ENCODE results near the gene SDR39U1.

SDR39U1 gene

DNA sequence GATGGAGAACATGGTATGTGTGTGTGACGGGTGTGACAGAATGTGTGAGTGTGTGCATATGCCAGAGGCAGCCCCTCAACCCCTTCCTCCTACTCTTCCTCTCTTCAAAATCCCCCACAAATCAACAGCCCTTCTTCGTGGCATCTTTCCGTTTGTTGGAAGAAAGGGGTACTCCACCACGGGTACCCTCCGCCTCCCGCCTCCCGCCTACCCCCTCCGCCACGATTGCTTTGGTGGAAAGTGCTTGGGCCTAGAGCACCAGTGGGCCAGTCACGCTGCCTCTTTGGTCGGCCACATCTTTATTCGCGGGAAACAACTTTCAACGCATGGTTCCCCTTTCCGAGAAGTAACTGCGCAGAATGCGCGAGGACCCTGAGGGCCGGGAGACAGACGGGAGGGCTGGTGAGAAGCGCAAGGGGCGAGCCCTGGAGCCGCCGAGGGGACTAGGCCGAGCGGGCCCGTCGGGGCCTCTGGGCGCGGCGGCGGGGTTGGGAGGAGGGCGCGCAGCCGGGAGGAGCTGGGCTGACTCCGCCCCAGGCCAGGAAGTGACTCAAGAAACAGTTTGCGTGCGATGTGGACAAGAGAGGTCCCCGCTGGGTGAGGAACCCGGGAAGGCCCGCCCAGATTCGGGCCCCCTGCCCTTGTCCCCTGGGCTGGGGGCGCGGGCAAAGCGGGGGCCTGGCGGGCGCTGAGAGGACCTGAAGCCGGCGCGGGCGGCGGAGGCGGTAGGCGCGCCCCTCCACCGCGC is 13.0 kb downstream of the SDR39U1 start, which contains the start of the genes CBLN3 and KHNYN:
TSS of gene CBLN3 (minus strand) at position 274 of the 748 bp plus-strand sequence. CDS start 614 bp downstream, outside the sequence.
TSS of gene KHNYN (plus strand) at position 560 of the 748 bp plus-strand sequence. CDS start 777 bp downstream, outside the sequence.
- peak; percentile 75 to 76 for DNase-seq (ENCODE audit: low read depth in 2 of 2)

GRCh38 chr14:24428628-24429394 is 13.8 kb downstream of the SDR39U1 start:
- DNase-seq (ENCODE audit: low read depth in 2 of 2): no peak

DNA sequence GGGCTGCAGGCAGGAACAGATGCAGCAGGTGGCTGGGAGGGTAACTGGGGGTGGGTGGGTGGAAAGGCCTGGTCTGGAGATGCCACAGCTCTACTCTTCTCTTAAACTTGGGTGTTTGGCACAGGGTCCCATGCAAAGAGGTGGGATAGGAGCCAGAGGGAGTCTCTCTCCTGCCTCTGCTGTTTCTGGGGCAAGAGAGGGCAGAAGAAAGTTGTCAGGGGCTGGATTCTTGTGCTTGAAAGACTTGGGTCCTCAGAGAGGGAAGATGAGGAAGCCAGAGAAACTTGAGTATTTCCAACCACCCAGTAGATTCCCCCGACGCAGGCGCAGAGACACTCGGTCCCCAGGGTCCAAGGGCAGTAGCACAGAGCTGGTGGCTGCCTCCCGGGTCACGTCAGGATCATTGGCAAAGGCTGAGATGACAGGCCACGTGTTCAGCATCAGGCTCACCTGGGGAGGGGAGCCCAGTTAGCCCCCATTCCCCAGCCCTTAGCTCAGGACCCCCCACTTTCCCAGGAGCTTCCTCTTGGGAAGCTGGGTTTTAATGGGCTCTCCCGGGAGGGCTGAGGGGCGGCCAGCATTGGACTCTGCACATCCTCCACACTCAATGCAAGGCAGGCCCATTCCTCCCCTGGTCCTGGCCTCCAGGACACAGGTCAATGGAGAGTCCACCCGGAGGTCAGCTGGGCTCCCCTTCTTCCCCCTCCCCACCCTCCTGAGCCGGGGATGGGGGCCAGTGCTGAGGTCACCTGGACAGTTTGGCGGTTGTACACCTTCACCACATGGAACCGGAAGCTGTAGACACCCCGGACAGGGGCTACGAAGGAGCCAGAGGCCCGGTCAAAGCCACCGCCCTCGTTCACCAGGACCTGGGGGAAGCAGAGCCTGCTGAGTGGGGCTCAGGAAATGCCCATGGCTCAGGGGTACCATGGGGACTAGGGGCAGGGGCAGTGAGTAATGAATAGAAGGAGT is 14.8 kb downstream of the SDR39U1 start:
- DNase-seq (ENCODE audit: low read depth in 2 of 2): no peak

- DNase-seq (ENCODE audit: low read depth in 2 of 2): no peak
Observed at GRCh38 chr14:24426912-24427536, 15.6 kb downstream of the SDR39U1 start.

DNA sequence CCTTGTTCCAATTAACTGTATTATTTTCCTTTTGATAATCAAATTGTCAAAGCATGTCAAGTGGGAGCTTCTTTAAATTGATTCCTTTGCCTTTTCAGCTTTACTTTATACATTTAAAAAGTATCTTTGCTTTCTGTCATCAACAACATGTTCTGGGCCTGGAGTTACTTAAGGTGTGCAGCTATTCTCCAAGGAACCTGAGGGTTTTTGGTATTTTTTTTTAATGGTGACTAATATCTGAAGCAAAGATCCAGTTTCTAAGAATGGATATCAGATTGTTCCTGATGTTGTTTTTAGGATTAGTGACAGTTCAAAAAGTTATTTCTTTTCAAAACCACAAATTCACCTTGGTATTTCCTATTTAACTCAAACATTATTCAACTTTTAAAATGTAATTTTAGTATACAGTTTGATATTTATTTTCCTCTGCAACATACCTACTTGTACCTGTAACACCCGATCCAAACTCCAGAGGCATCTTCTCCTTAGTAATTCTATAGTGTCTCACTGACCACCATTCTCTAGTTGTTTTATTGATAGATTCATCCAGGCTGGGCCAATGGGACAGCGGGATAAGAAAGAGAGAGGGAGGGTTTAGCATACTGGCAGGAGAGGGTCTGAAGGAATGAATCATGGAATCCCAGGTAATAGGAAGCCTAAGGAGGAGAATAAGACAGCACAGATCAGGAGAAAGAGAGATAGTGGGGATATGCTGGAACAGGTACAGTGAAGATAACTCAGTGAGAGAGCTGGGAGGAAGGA is 16.2 kb downstream of the SDR39U1 start:
- no peak for DNase-seq (ENCODE audit: low read depth in 2 of 2)

DNA sequence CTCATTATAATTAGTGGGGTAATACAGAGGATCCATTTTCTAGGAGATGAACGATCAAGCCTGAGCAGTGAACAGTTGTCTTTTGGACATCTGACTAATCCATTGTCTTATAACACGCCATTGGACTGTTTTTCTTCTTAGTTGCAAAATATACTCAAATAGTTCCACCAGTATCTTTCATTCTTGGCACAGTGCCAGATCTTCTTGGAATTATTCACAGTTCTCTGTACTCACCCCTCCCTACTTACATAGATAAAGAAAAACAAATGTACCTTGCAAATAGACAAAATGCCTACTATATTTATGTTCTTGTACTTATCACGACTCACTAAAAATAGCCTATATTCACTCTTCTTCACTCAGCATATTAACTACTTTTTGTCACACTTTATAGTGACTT is 16.9 kb downstream of the SDR39U1 start:
- DNase-seq (ENCODE audit: low read depth in 2 of 2): no peak

- no peak for DNase-seq (ENCODE audit: low read depth in 2 of 2)
Observed at GRCh38 chr14:24422694-24423601, 19.6 kb downstream of the SDR39U1 start.

GRCh38 chr14:24422261-24422660 is 20.3 kb downstream of the SDR39U1 start:
- no peak for DNase-seq (ENCODE audit: low read depth in 2 of 2)

DNA sequence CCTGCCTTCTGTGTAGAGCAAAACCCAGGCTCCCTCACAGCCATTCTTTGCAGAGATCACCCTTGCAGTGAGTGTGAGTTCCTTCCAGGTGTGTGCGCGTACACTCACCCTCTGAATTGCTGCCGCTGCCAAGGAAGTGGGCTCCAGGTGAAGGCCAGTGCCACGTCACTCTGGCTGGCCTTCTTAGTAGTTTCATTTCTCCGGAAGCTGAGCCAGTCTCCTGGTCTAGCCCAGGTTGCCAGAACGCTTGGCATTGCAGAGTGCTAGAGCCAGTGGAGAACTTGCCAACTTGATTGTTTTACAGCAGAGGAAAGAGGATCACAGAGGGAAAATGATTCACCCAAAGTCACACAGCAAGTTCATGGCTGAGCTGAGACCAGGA is 24.1 kb downstream of the SDR39U1 start:
- DNase-seq (ENCODE audit: low read depth in 2 of 2): no peak

- DNase-seq (ENCODE audit: low read depth in 2 of 2): no peak
Observed at GRCh38 chr14:24417832-24418491, 24.6 kb downstream of the SDR39U1 start.

DNA sequence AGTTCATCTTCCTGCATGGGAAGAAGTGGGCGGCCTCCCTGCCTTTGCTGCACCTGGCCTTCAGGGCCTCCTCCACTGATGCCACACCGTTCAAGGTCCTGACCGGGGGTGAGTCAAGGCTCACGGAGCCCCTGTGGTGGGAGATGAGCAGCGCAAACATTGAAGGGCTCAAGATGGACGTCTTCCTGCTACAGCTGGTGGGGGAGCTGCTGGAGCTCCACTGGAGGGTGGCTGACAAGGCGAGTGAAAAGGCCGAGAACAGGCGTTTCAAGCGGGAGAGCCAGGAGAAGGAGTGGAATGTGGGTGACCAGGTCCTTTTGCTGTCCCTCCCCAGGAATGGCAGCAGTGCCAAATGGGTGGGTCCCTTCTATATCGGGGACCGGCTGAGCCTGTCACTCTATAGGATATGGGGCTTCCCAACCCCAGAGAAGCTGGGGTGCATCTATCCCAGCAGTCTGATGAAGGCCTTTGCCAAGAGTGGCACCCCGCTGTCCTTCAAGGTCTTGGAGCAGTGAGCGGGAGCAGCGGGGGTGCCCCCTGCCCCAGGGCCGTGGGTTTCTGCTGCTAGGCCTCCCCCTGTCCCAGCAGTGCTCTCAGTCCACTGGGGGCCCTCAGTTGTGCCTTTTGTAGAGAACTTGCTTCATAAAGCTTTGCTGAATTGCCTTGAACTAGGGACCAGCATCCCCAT is 25.5 kb downstream of the SDR39U1 start:
- no peak for DNase-seq (ENCODE audit: low read depth in 2 of 2)

- no peak for DNase-seq (ENCODE audit: low read depth in 2 of 2)
Observed at GRCh38 chr14:24416254-24416931, 26.2 kb downstream of the SDR39U1 start.

DNA sequence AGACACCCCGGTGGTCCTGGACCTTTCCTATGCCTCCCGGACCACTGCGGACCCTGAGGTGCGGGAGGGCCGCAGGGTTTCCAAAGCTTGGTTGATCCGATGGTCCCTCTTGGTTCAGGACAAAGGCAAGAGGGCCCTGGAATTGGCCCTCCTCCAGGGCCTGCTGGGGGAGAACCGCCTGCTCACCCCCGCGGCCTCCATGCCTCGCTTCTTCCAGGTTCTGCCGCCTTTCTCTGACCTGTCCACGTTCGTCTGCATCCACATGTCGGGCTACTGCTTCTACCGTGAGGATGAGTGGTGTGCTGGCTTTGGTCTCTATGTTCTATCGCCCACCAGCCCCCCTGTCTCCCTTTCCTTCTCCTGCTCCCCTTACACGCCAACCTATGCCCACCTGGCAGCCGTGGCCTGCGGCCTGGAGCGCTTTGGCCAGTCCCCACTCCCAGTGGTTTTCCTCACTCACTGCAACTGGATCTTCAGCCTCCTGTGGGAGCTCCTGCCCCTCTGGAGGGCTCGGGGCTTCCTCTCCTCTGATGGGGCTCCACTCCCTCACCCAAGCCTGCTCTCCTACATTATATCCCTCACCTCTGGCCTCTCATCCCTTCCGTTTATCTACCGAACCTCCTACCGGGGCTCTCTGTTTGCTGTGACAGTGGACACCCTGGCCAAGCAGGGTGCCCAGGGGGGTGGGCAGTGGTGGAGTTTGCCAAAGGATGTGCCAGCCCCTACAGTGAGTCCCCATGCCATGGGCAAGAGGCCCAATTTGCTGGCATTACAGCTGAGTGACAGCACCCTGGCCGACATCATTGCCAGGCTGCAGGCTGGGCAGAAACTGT is 26.9 kb downstream of the SDR39U1 start:
- DNase-seq (ENCODE audit: low read depth in 2 of 2): no peak

- DNase-seq (ENCODE audit: low read depth in 2 of 2): no peak
Observed at GRCh38 chr14:24414732-24415420, 27.7 kb downstream of the SDR39U1 start.

DNA sequence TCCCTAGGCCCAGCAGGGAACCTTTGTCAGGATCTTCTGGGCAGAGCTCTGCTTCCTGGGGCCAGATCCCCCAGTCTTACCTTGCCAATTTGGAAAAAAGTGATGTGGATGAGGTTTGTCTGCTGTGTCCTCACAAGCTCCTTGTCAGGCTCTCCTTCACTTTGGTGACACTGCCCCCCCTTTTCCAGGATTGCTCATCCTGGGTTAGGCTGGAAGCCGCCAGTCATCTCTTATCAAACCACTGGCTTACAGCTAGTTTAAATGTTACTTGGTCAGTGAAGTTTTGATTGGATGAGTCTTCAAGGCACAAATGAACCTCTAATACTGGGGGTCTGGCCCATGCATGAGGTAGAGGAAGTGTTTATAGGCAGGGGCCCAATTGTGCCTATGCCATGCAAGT is 28.5 kb downstream of the SDR39U1 start:
- DNase-seq (ENCODE audit: low read depth in 2 of 2): no peak

All from stimulated activated CD8-positive, alpha-beta memory T cell treated with anti-CD3 and anti-CD28 coated beads, Interleukin-15, amount 100 ng/mL, for 4 hours (primary cell).